ENCODE results near the gene TBC1D1. TPM values are rescaled to one million over a fixed set of nuclear protein-coding genes. Genes with fewer than 3 reads are reported as not detected.

TBC1D1 gene
- total and polyA plus RNA-seq, 12 donors = 85.4 to 153 (median 106) TPM

GRCh38 chr4:38105475-38106220 lies 214.8 kb downstream of the TBC1D1 start:
- H3K27ac ChIP-seq = peak overlapping the region in 2 of 10 donors; percentile 21 to 43
- H3K4me1 ChIP-seq = peaks cover 0 to 26% (median 12%) of the 10 kb centered on the region in 9 donors
- ATAC-seq (no peak), DNase-seq (no peak)
- H3K4me3 ChIP-seq = no peak overlapping the region
- no peaks in the 10 kb centered on the region for H3K27me3 ChIP-seq
- no peak for TF ChIP-seq CTCF (IDR thresholded peaks at IDR 0.05)
- intact Hi-C loops (cut with DNase I) = no loop called here
- WGBS, 2 donors = 93 to 95% methylated on average over 7 of the region's 7 CpGs
- peaks cover 0 to 96% (median 15%) of the 10 kb centered on the region in 9 donors for H3K36me3 ChIP-seq
- no peaks in the 10 kb centered on the region for H3K9me3 ChIP-seq

GRCh38 chr4:38106311-38106710 lies 215.4 kb downstream of the TBC1D1 start:
- peaks cover 0 to 94% (median 14%) of the 10 kb centered on the region in 9 donors for H3K36me3 ChIP-seq
- ATAC-seq (peak in 4 of 8 donors; percentile 6 to 35 (median 20)), DNase-seq (no peak)
- peak overlapping the region in 2 of 10 donors; percentile 21 to 43 for H3K27ac ChIP-seq
- H3K9me3 ChIP-seq = no peaks in the 10 kb centered on the region
- H3K27me3 ChIP-seq = no peaks in the 10 kb centered on the region
- intact Hi-C loops (cut with DNase I) = no loop called here
- WGBS, 2 donors = 83 to 88% methylated on average over 4 of the region's 4 CpGs
- TF ChIP-seq CTCF (IDR thresholded peaks at IDR 0.05) = no peak
- H3K4me1 ChIP-seq = peaks cover 0 to 20% (median 12%) of the 10 kb centered on the region in 9 donors
- no peak overlapping the region for H3K4me3 ChIP-seq

- Histone ChIP-seq H3K9me3 (no peaks in the 10 kb centered on the region), H3K36me3 (peaks cover 0 to 87% (median 12%) of the 10 kb centered on the region in 9 donors), H3K4me3 (no peak overlapping the region), H3K27ac (peak overlapping the region in 1 of 10 donors; percentile 43), H3K27me3 (no peaks in the 10 kb centered on the region), H3K4me1 (peaks cover 0 to 21% (median 15%) of the 10 kb centered on the region in 9 donors)
- no peak for DNase-seq
- intact Hi-C loops (cut with DNase I) = no loop called here
- 68 to 69% methylated on average over 10 of the region's 10 CpGs for WGBS, 2 donors
- peak in 6 of 8 donors; percentile 4 to 54 (median 36) for ATAC-seq
- TF ChIP-seq CTCF (IDR thresholded peaks at IDR 0.05) = no peak
Observed at GRCh38 chr4:38106886-38107514, 216.1 kb downstream of the TBC1D1 start.

GRCh38 chr4:38107818-38108217 lies 216.9 kb downstream of the TBC1D1 start:
- ATAC-seq (no peak), DNase-seq (no peak)
- H3K27me3 ChIP-seq = no peaks in the 10 kb centered on the region
- no peak overlapping the region for H3K4me3 ChIP-seq
- no peaks in the 10 kb centered on the region for H3K9me3 ChIP-seq
- no peak for TF ChIP-seq CTCF (IDR thresholded peaks at IDR 0.05)
- H3K36me3 ChIP-seq = peaks cover 0 to 81% (median 12%) of the 10 kb centered on the region in 9 donors
- intact Hi-C loops (cut with DNase I) = no loop called here
- WGBS, 2 donors = 80 to 90% methylated on average over 2 of the region's 2 CpGs
- peaks cover 0 to 29% (median 23%) of the 10 kb centered on the region in 9 donors for H3K4me1 ChIP-seq
- H3K27ac ChIP-seq = no peak overlapping the region
